H1 (cell line): ENCODE data around the gene SCGB3A1. TPM values are rescaled to one million over a fixed set of nuclear protein-coding genes. Genes with fewer than 3 reads are reported as not detected.

Source experiments
- CTCF ChIA-PET: fragments of 300-600 bp; sonication (Branson Sonifier 250); formaldehyde crosslinking; loops from one replicate; lab custom pipeline; 2021; ENCODE audit not compliant: partially characterized antibody; lab: Charles Lee
- POLR2A ChIA-PET: fragments of 300-600 bp; sonication (Branson Sonifier 250); formaldehyde crosslinking; loops from one replicate; lab custom pipeline; 2021; ENCODE audit warnings: inconsistent platforms; ENCODE audit not compliant: partially characterized antibody; lab: Charles Lee
- DNase-seq, 2 experiments: peaks; one replicate each; pipeline versions ENCODE4 v3.0.0 to v3.0.0-alpha.2; 2010 to 2022; ENCODE audit warnings: low spot score in 2 of 2, low read depth in 1 of 2, mixed read lengths in 1 of 2
- FAIRE-seq: peaks from 2 replicates; lab custom pipeline; 2011; peaks lifted over from hg19 to GRCh38; lab: Jason Lieb, UNC
- H2AFZ ChIP-seq: 2 replicates; pipeline ENCODE4 v1.8.1; 2012; ENCODE audit warnings: low read length, inconsistent platforms
- H2AK5ac ChIP-seq: 2 replicates; pipeline ENCODE4 v1.6.1; 2013; ENCODE audit warnings: low read depth, low read length
- H2BK120ac ChIP-seq: replicated peaks from 2 replicates; pipeline ENCODE3; 2013; ENCODE audit warnings: low read depth, low read length, inconsistent platforms
- H2BK12ac ChIP-seq: 2 replicates; pipeline ENCODE4 v1.6.1; 2013; ENCODE audit warnings: low read depth, low read length
- H2BK15ac ChIP-seq: 2 replicates; pipeline ENCODE4 v1.6.1; 2013; ENCODE audit warnings: low read length
- H2BK20ac ChIP-seq: 2 replicates; pipeline ENCODE4 v1.6.1; 2013; ENCODE audit warnings: low read length
- H2BK5ac ChIP-seq: 2 replicates; pipeline ENCODE4 v1.6.1; 2013; ENCODE audit warnings: low read depth, low read length
- H3K14ac ChIP-seq: 2 replicates; pipeline ENCODE4 v1.6.1; 2013; ENCODE audit warnings: inconsistent platforms; ENCODE audit not compliant: insufficient read length
- H3K18ac ChIP-seq: 2 replicates; pipeline ENCODE4 v1.6.1; 2013; ENCODE audit warnings: low read length; ENCODE audit errors: extremely low read depth
- H3K23ac ChIP-seq: 2 replicates; pipeline ENCODE4 v1.6.1; 2013; ENCODE audit warnings: inconsistent platforms; ENCODE audit not compliant: insufficient read length
- H3K23me2 ChIP-seq: 2 replicates; pipeline ENCODE4 v1.6.1; 2013; ENCODE audit warnings: low read depth, low read length
- H3K27ac ChIP-seq: 2 replicates; pipeline ENCODE4 v1.6.1; 2011; ENCODE audit warnings: low read depth, low read length, inconsistent platforms
- H3K27me3 ChIP-seq, 4 experiments: replicated peaks in 1 of 4; 1 replicate in 1 of 4; 2 replicates in 3 of 4; pipeline versions ENCODE4 v1.6.1 to v1.8.1; 2011 to 2013; ENCODE audit warnings: low read length in 3 of 4, mild to moderate bottlenecking in 3 of 4, inconsistent platforms in 2 of 4, mixed read lengths in 2 of 4, moderate library complexity in 1 of 4; ENCODE audit not compliant: control insufficient read depth in 3 of 4, insufficient read depth in 3 of 4; ENCODE audit errors: extremely low read depth in 1 of 4
- H3K36me3 ChIP-seq, 4 experiments: 2 replicates each; pipeline versions ENCODE4 v1.6.1 to v1.8.1; 2011 to 2013; ENCODE audit warnings: mild to moderate bottlenecking in 4 of 4, low read length in 3 of 4, moderate library complexity in 2 of 4, control low read depth in 1 of 4, inconsistent platforms in 1 of 4; ENCODE audit not compliant: insufficient read depth in 4 of 4, control insufficient read depth in 2 of 4
- H3K4ac ChIP-seq: replicated peaks from 2 replicates; pipeline ENCODE3; 2013; ENCODE audit warnings: low read length, low read depth, mixed read lengths, inconsistent platforms; ENCODE audit not compliant: insufficient read length
- H3K4me1 ChIP-seq, 4 experiments: replicated peaks in 1 of 4; 1 replicate in 1 of 4; 2 replicates in 3 of 4; pipeline versions ENCODE4 v1.6.1 to v1.8.1; 2011 to 2013; ENCODE audit warnings: low read length in 3 of 4, inconsistent platforms in 2 of 4, mixed read lengths in 1 of 4; ENCODE audit not compliant: insufficient read depth in 4 of 4, control insufficient read depth in 3 of 4
- H3K4me2 ChIP-seq, 2 experiments: 2 replicates each; pipeline versions ENCODE4 v1.6.1 to v1.8.1; 2011 to 2013; ENCODE audit warnings: low read depth in 2 of 2, low read length in 2 of 2, control low read depth in 1 of 2, inconsistent platforms in 1 of 2, mild to moderate bottlenecking in 1 of 2; ENCODE audit not compliant: insufficient read depth in 1 of 2
- H3K4me3 ChIP-seq, 4 experiments: fragments of 200-600, 300-600 bp in 1 of 4; sonication (generic), shearing (Covaris generic), sonication (Bioruptor Twin) in 1 of 4; 2 replicates each; pipeline versions ENCODE4 v1.5.1 to v1.8.1; 2011 to 2016; ENCODE audit warnings: low read length in 4 of 4, low read depth in 3 of 4, control low read depth in 2 of 4, inconsistent platforms in 2 of 4, mild to moderate bottlenecking in 2 of 4, mixed read lengths in 1 of 4, moderate library complexity in 1 of 4; ENCODE audit not compliant: insufficient read depth in 2 of 4; ENCODE audit errors: extremely low read depth in 1 of 4
- H3K56ac ChIP-seq: replicated peaks from 2 replicates; pipeline ENCODE3; 2013; ENCODE audit warnings: low read depth, mild to moderate bottlenecking, mixed read lengths, low read length, inconsistent platforms; ENCODE audit not compliant: insufficient read length
- H3K79me1 ChIP-seq: 2 replicates; pipeline ENCODE4 v1.6.1; 2013; ENCODE audit warnings: low read depth, low read length, control low read depth
- H3K79me2 ChIP-seq, 2 experiments: 2 replicates each; pipeline versions ENCODE4 v1.6.1 to v1.8.1; 2012 to 2013; ENCODE audit warnings: low read length in 2 of 2, mild to moderate bottlenecking in 2 of 2, inconsistent platforms in 1 of 2; ENCODE audit not compliant: insufficient read depth in 2 of 2, control insufficient read depth in 1 of 2
- H3K9ac ChIP-seq, 4 experiments: replicated peaks in 1 of 4; 1 replicate in 1 of 4; 2 replicates in 3 of 4; pipeline versions ENCODE4 v1.6.1 to v1.8.1; 2011 to 2013; ENCODE audit warnings: low read depth in 3 of 4, low read length in 3 of 4, control low read depth in 2 of 4, mild to moderate bottlenecking in 2 of 4, moderate library complexity in 2 of 4, inconsistent platforms in 1 of 4; ENCODE audit errors: extremely low read depth in 1 of 4
- H3K9me3 ChIP-seq, 2 experiments: 2 replicates each; pipeline versions ENCODE4 v1.6.1 to v1.8.1; 2012 to 2013; ENCODE audit warnings: mild to moderate bottlenecking in 2 of 2, moderate library complexity in 2 of 2, control low read depth in 1 of 2, inconsistent platforms in 1 of 2, low read depth in 1 of 2, low read length in 1 of 2, mixed read lengths in 1 of 2; ENCODE audit not compliant: insufficient read depth in 2 of 2
- H4K20me1 ChIP-seq, 2 experiments: replicated peaks in 1 of 2; 2 replicates each; pipeline versions ENCODE3 to v1.8.1; 2011 to 2013; ENCODE audit warnings: inconsistent platforms in 2 of 2, low read length in 2 of 2, mild to moderate bottlenecking in 1 of 2; ENCODE audit not compliant: insufficient read depth in 2 of 2, control insufficient read depth in 1 of 2
- H4K5ac ChIP-seq: 2 replicates; pipeline ENCODE4 v1.6.1; 2013; ENCODE audit warnings: low read length, low read depth, mixed read lengths, inconsistent platforms; ENCODE audit not compliant: insufficient read length
- H4K8ac ChIP-seq: 2 replicates; pipeline ENCODE4 v1.8.0; 2013; ENCODE audit warnings: mild to moderate bottlenecking, moderate library complexity, low read length, inconsistent platforms; ENCODE audit not compliant: insufficient read depth; ENCODE audit errors: extremely low read depth
- H4K91ac ChIP-seq: replicated peaks from 2 replicates; pipeline ENCODE3; 2013; ENCODE audit warnings: low read length, mixed read lengths, inconsistent platforms; ENCODE audit not compliant: insufficient read length
- BACH1 ChIP-seq: IDR thresholded peaks from 2 replicates; pipeline ENCODE4 v1.6.1; 2012; ENCODE audit warnings: low read length, improper control_type of control experiment
- CEBPB ChIP-seq: IDR thresholded peaks from 2 replicates; pipeline ENCODE4 v1.6.1; 2012; ENCODE audit warnings: low read depth, low read length
- CTBP2 ChIP-seq: IDR thresholded peaks from 2 replicates; pipeline ENCODE4 v1.7.0; 2011; ENCODE audit warnings: borderline replicate concordance, mild to moderate bottlenecking, moderate library complexity, mixed read lengths, low read length; ENCODE audit not compliant: insufficient read depth, insufficient read length
- GTF2F1 ChIP-seq: IDR thresholded peaks from 2 replicates; pipeline ENCODE4 v1.6.1; 2012; ENCODE audit warnings: low read depth, low read length, improper control_type of control experiment, borderline replicate concordance
- MAFK ChIP-seq: IDR thresholded peaks from 2 replicates; pipeline ENCODE4 v1.6.1; 2012; ENCODE audit warnings: low read depth, mild to moderate bottlenecking, improper control_type of control experiment, low read length
- MAX ChIP-seq: IDR thresholded peaks from 2 replicates; pipeline ENCODE4 v1.6.1; 2012; ENCODE audit warnings: inconsistent platforms
- POLR2AphosphoS5 ChIP-seq: IDR thresholded peaks from 2 replicates; pipeline ENCODE4 v1.6.1; 2011; ENCODE audit warnings: low read depth, low read length
- POU5F1 ChIP-seq: IDR thresholded peaks from 2 replicates; pipeline ENCODE4 v1.6.1; 2011; ENCODE audit warnings: low read depth, mild to moderate bottlenecking, low read length, moderate library complexity
- RBBP5 ChIP-seq: IDR thresholded peaks from 2 replicates; pipeline ENCODE4 v1.7.1; 2012; ENCODE audit warnings: low read depth, mild to moderate bottlenecking, inconsistent platforms, low read length, moderate library complexity, borderline replicate concordance
- SP1 ChIP-seq: IDR thresholded peaks from 2 replicates; pipeline ENCODE4 v1.6.1; 2011; ENCODE audit warnings: low read depth, low read length
- WGBS, 2 experiments: shearing (Covaris generic) in 1 of 2; methylation state at CpG; one replicate each; pipeline versions ENCODE4 v1.1.6 to v1.1.7; 2013 to 2015; ENCODE audit warnings: low lambda C conversion rate in 2 of 2, mixed read lengths in 2 of 2, inconsistent platforms in 1 of 2, low coverage in 1 of 2, missing lambda C conversion rate in 1 of 2; ENCODE audit not compliant: insufficient replicate concordance in 2 of 2, insufficient coverage in 1 of 2, insufficient read length in 1 of 2; ENCODE audit errors: extremely low coverage in 1 of 2, missing lambda C conversion rate in 1 of 2; 5-methylcytosine and 5-hydroxymethylcytosine counted together
- polyA plus RNA-seq, 7 experiments: library from polyadenylated mRNA; depleted of rRNA in 3 of 7; stranded (reverse) in 5 of 7; unstranded in 2 of 7; fragments of >200 nt in 5 of 7; fragments of 200-250 nt in 2 of 7; gene quantifications; 1 replicate in 5 of 7; 2 replicates in 1 of 7; 4 replicates in 1 of 7; pipeline versions ENCODE4 v1.2.1 to v1.2.3, GENCODE V29; 2011 to 2013; ENCODE audit warnings: missing spikeins in 2 of 7, mixed read lengths in 2 of 7
- total RNA-seq: library from RNA; stranded (reverse); fragmentation: NEBNext Ultra II Directional; extraction: Animal tissue kit (Norgen Biotek cat#: 25700); gene quantifications from 2 replicates; pipeline ENCODE4 v1.2.1, GENCODE V29; 2021

SCGB3A1 gene
- total and polyA plus RNA-seq, 2 of the 8 experiments (the other 6 are each of a cell fraction or from before 2014, with no cell fraction given), result 0.20 TPM; not detected in 1

- Histone ChIP-seq H2BK120ac (no peak overlapping the region), H4K5ac (no peak overlapping the region), H3K36me3 (no peaks in the 10 kb centered on the region), H3K18ac (no peak overlapping the region), H2BK20ac (no peak overlapping the region), H4K91ac (no peak overlapping the region), H2BK15ac (no peak overlapping the region), H2BK5ac (no peak overlapping the region), H2BK12ac (no peak overlapping the region), H3K27ac (no peak overlapping the region), H4K8ac (no peak overlapping the region), H3K79me2 (no peaks in the 10 kb centered on the region), H3K14ac (no peak overlapping the region), H2AK5ac (no peak overlapping the region), H3K4ac (no peak overlapping the region), H3K4me2 (no peak overlapping the region), H3K23me2 (peaks cover 6% of the 10 kb centered on the region; the same call in 1 of the 2 replicates), H2AFZ (no peak overlapping the region), H3K9me3 (no peaks in the 10 kb centered on the region), H4K20me1 (peaks cover 0 to 2% of the 10 kb centered on the region in 2 experiments), H3K79me1 (no peaks in the 10 kb centered on the region), H3K56ac (no peak overlapping the region), H3K23ac (no peak overlapping the region), H3K9ac (no peak overlapping the region), H3K27me3 (peaks cover 0 to 1% (median 0%) of the 10 kb centered on the region in 4 experiments; a peak in 2 of 7 replicates), H3K4me1 (no peaks in the 10 kb centered on the region; a peak in 1 of 7 replicates), H3K4me3 (no peak overlapping the region)
- ChIA-PET CTCF (interaction anchor here (0.6 to 2.0 kb wide), 7 partner anchors 7 to 306 kb away, joined by 3 to 7 read pairs (median 4); no protein-coding TSS in a partner anchor), POLR2A (no interaction called here)
- DNase-seq, result no peak
- 88% methylated on average over 14 of the region's 16 CpGs; no CpG with 5 or more reads in 1 of the 2 experiments for WGBS, 2 experiments
- no peak for FAIRE-seq
- TF ChIP-seq MAX, result no peak
- no peak for TF ChIP-seq RBBP5
- no peak for TF ChIP-seq CEBPB
- no peak for TF ChIP-seq MAFK
- no peak for TF ChIP-seq POU5F1
- TF ChIP-seq SP1, result no peak
- no peak for TF ChIP-seq BACH1
- TF ChIP-seq POLR2AphosphoS5, result no peak
- no peak for TF ChIP-seq CTBP2
- TF ChIP-seq GTF2F1, result no peak
Measured at GRCh38 chr5:180598797-180599589, 7.7 kb upstream of the SCGB3A1 start.
